HG02840 (cell line): ENCODE data around the gene ABCB6.

Experiments used
- ATAC-seq: cut with Tn5 transposase; IDR thresholded peaks from one replicate; pipeline ENCODE4 v1.9.1; 2021; ENCODE audit warnings: mild to moderate bottlenecking, moderate library complexity, moderate number of reproducible peaks; ENCODE audit not compliant: unreplicated experiment, low FRiP score

ABCB6 gene

GRCh38 chr2:219174146-219174545, 44.6 kb downstream of the ABCB6 start:
- no peak for ATAC-seq

GRCh38 chr2:219173176-219173575, 45.6 kb downstream of the ABCB6 start:
- ATAC-seq: no peak

- no peak for ATAC-seq
Measured at GRCh38 chr2:219172231-219173154, 46.3 kb downstream of the ABCB6 start.

DNA sequence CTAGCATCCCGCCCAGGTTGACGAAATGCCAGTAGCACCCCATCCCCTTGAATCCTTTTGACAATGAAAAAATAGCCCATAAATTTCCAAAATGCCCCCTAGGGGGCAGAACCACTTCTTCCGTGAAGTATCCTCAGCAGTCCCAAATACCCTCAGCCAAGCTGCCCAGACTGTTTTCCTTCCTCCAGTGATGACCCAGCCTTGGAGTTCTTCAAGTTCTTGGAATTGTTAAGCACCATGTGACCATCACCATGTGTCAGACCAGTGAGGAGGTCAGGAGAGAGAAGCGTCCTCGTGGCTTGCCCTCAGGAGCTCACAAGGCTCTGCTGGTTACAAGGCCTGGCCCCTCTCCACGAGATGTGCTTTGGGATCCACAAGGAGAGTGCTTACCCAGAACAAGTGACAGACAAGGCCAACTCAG, 47.5 kb downstream of the ABCB6 start:
- ATAC-seq: no peak

- ATAC-seq: no peak
Measured at GRCh38 chr2:219169930-219170654, 48.7 kb downstream of the ABCB6 start, which contains the start of gene SLC23A3. Gene SLC23A3 (minus strand): TSS chr2:219170029. CDS start chr2:219169984, 45 bp downstream.

DNA sequence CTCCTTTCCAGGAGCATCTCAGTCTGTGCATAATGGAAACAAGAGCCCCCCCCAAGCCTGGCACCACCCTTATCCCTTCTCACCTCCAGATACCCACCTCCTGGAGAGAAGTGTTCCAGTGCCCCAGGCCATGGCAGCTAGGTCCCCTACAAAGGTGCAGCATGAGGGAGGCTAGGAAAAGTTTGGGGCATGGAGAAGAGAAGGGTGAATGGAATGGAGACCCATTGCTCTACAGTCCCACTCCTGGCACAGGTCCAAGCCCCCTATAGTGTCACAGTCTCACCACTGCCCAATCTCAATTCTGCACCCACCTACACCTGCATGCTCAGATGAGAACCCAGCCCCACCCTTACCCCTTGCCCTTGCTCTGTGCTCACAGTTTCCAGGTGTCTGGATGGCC, 49.8 kb downstream of the ABCB6 start:
- ATAC-seq: no peak

DNA sequence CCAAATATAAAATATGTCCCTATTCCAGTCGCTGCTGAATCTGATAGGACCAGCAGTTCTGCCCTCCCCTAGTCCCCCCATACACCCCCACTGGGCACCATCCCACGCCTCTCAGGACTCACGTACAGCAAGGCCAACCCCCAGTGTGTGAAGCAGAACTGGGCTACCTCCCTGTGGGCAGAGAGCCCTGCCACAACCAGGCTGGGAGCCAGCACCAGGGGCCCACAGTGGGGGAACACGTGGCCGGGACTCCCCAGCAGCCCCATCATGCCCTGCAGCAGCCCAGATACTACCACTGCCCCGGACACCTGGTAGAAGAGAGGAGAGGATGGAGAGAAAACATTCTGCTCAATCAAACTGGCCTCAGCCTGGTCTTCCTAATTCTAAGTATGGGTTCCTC, 50.2 kb downstream of the ABCB6 start:
- no peak for ATAC-seq

DNA sequence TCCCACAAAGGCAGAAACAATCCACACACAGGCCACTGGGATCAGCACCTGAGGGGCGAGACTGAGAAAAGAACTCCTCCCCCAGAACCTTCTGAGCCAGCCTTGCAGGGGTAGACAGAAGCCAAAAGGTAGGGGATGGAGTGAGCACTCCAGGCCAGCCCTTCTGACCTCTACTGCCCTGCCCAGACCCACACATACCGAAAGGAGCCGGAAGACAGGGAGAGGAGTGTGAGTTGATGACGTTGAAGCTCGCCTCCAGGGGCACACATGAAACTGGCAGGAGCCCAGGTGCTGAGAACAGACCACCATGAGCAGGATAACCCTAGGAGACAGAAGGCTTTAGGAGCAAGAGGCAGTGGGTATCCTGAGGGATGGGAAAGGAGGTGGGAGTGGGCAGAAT, 50.8 kb downstream of the ABCB6 start:
- no peak for ATAC-seq

DNA sequence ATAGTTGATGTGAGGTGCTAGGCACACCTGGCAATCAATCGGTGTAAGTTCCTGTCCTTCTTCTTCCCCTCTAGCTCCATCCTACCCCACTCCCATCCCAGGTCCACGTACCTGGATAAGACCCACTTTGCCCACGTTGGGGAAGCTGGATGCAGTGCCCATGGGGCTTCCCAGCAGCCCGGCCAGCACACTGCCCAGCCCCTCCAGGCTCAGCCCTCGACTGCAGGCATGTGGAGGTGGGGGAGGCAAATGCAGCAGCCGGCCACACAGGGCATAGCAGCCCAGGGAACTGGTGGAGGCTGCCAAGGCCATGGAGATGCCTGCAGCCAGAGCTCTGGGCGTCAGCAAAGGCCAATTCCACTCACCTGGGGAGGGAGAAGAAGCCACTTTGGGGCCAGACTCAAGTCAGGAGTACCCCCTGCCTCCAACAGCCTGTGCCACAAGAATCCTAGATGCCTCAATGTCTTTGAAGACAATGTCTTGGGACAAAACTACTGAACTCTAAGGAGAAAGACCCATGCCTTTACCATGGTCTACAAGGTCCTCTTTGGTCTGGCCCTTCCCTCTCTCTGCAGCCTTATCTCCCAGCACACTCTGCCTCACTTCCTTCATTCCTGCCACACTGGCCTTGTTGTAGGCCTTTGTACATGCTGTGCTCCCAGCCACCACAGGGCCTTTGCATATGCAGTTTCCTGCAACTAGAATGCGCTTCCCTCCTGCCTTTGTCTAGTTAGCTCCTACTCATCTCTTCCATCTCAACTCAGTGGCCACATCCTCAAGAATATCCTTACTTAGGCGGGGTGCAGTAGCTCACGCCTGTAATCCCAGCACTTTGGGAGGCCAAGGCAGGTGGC, 53.5 kb downstream of the ABCB6 start:
- no peak for ATAC-seq

DNA sequence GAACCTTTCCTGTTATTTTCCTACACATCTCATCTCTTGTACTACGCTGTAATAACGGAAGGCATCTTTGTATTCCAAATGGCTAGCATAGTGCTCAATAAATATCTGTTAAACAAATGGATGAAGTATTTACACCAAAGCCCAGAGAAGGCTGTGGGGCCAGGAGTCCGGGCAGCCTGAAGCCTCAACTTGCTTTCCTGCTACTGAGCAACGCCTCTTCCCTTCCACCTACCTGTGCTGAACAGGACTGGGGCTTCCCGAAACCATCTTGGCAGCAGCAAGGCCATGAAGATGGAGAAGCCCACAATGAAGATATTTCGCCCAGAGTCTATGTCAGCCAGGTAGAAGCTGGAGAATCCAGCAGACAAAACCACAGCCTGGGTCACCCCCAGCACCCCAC, 55.6 kb downstream of the ABCB6 start:
- ATAC-seq: no peak

DNA sequence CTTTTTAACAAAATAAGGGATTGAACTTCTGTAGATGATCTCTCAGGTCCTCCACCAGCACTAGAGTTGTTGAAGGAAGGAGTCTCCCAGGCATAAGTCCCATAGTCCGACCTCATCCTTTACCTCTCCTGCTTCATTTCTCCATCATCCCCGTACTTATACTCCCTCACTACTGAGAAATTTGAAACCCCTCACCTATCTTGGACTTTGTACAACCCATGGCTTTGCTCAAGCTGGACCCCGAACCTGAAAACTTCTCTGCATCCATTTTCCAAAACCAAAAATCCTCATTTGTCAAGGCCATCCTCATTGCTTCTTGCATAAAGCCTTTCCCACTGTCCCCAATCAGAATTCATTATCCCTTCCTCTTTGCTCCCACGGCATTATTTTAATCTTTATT, 57.7 kb downstream of the ABCB6 start:
- ATAC-seq: no peak

GRCh38 chr2:219160186-219161017, 58.4 kb downstream of the ABCB6 start, which contains the start of gene NHEJ1:
Gene NHEJ1 (minus strand): TSS chr2:219160815. CDS start chr2:219158362, 2,453 bp downstream.
- ATAC-seq: peak; percentile 90
